Measurements from ENCODE around the gene GNG7.

The GNG7 gene

DNA sequence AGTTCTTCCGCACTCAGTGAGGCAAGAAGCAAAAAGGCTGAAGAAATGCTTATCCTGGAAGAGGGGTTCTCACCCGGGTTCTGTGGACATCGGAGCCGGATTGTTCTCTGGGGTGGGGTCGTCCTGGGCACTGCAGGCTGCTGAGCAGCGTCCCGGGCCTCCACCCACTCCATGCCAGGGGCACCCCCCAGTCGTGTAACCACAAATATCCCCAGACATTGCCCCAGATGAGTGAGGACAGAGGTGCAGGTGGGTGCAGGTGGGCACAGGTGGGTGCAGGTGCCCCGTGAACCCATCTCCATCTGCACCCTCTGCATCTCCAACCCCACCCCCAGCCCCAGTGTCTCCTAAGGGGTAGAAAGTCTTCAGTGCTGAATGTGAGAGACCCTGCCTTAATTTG is 67.5 kb downstream of the GNG7 start:
- peaks cover 94% of the 10 kb centered on the region for H3K4me1 ChIP-seq (ENCODE audit: control insufficient read depth, low read length)
- H3K4me3 ChIP-seq (ENCODE audit: low read length), result peak overlapping the region; percentile 65
- peak overlapping the region; percentile 83 for H3K4me2 ChIP-seq (ENCODE audit: low read length)
- H3K27me3 ChIP-seq (ENCODE audit: control insufficient read depth, low read length), result no peaks in the 10 kb centered on the region
- peaks cover 92% of the 10 kb centered on the region for H3K79me2 ChIP-seq (ENCODE audit: control insufficient read depth, low read length)
- peaks cover 33% of the 10 kb centered on the region for H3K36me3 ChIP-seq (ENCODE audit: control insufficient read depth, low read length)
- H4K20me1 ChIP-seq (ENCODE audit: control insufficient read depth, insufficient read depth, low read depth, low read length), result peaks cover 14% of the 10 kb centered on the region; the same call in 1 of the 2 replicates
- peak overlapping the region; percentile 92 for H3K27ac ChIP-seq (ENCODE audit: low read depth, low read length)
- TF ChIP-seq, protein P1, sequence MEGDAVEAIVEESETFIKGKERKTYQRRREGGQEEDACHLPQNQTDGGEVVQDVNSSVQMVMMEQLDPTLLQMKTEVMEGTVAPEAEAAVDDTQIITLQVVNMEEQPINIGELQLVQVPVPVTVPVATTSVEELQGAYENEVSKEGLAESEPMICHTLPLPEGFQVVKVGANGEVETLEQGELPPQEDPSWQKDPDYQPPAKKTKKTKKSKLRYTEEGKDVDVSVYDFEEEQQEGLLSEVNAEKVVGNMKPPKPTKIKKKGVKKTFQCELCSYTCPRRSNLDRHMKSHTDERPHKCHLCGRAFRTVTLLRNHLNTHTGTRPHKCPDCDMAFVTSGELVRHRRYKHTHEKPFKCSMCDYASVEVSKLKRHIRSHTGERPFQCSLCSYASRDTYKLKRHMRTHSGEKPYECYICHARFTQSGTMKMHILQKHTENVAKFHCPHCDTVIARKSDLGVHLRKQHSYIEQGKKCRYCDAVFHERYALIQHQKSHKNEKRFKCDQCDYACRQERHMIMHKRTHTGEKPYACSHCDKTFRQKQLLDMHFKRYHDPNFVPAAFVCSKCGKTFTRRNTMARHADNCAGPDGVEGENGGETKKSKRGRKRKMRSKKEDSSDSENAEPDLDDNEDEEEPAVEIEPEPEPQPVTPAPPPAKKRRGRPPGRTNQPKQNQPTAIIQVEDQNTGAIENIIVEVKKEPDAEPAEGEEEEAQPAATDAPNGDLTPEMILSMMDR (IDR thresholded peaks at IDR 0.05; ENCODE audit: low read depth, low read length, poor library complexity, severe bottlenecking), result no peak
- peaks cover 11% of the 10 kb centered on the region; the same call in 1 of the 2 replicates for H3K9me3 ChIP-seq (ENCODE audit: control insufficient read depth, insufficient read depth, low read length)
- no peaks in the 10 kb centered on the region for H3K9me2 ChIP-seq (replicated peaks; ENCODE audit: control insufficient read depth, low read length)
- peaks cover 36% of the 10 kb centered on the region for H3F3A ChIP-seq (ENCODE audit: control insufficient read depth, insufficient read depth)

DNA sequence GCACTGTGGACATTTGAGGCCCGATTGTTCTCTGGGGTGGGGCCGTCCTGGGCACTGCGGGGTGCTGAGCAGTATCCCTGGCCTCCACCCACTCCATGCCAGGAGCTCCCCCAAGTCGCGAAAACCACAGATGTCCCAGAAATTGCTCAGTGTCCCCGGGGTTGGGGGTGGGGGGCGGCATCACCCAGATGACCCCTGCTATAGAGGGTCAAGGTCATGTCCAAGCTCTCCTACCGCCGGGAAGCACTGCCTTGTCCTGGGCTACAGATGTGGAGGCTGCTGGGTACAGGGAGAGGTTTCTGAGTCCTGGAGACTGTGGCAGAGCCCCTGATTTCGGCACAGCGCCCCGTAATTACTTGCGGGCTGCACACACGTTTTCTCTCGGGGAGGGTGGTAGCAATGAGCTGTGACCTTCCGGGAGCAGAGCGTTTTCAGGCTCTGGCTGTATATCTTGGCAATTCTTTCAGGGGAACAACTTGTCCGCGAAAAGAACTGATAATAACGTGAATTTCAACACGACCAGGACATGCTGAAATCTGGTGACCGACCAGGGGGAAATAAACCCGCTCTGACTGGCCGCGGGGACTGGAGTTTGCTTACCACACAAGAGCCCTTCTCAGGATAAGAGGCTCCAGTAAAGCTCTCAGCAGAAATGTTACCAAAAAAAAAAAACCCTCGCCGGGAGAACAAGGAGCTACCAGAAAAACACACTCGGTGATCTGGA is 68.1 kb downstream of the GNG7 start:
- H3K9me3 ChIP-seq (ENCODE audit: control insufficient read depth, insufficient read depth, low read length), result peaks cover 13% of the 10 kb centered on the region; the same call in 1 of the 2 replicates
- peaks cover 39% of the 10 kb centered on the region for H3K36me3 ChIP-seq (ENCODE audit: control insufficient read depth, low read length)
- no peak for TF ChIP-seq EZH2phosphoT487 (IDR thresholded peaks at IDR 0.05; ENCODE audit: borderline replicate concordance, low read length)
- TF ChIP-seq, protein P1 (IDR thresholded peaks at IDR 0.05; ENCODE audit: low read depth, low read length, poor library complexity, severe bottlenecking), result no peak
- H3K27ac ChIP-seq (ENCODE audit: low read depth, low read length), result peak overlapping the region; percentile 92
- H3K4me3 ChIP-seq (ENCODE audit: low read length), result peak overlapping the region; percentile 65
- no peaks in the 10 kb centered on the region for H3K27me3 ChIP-seq (ENCODE audit: control insufficient read depth, low read length)
- H3K9me2 ChIP-seq (replicated peaks; ENCODE audit: control insufficient read depth, low read length), result no peaks in the 10 kb centered on the region
- peaks cover 36% of the 10 kb centered on the region for H3F3A ChIP-seq (ENCODE audit: control insufficient read depth, insufficient read depth)
- H3K4me1 ChIP-seq (ENCODE audit: control insufficient read depth, low read length), result peaks cover 99% of the 10 kb centered on the region
- peak overlapping the region; percentile 83 for H3K4me2 ChIP-seq (ENCODE audit: low read length)
- H3K79me2 ChIP-seq (ENCODE audit: control insufficient read depth, low read length), result peaks cover 97% of the 10 kb centered on the region
- H4K20me1 ChIP-seq (ENCODE audit: control insufficient read depth, insufficient read depth, low read depth, low read length), result peaks cover 14% of the 10 kb centered on the region; the same call in 1 of the 2 replicates

DNA sequence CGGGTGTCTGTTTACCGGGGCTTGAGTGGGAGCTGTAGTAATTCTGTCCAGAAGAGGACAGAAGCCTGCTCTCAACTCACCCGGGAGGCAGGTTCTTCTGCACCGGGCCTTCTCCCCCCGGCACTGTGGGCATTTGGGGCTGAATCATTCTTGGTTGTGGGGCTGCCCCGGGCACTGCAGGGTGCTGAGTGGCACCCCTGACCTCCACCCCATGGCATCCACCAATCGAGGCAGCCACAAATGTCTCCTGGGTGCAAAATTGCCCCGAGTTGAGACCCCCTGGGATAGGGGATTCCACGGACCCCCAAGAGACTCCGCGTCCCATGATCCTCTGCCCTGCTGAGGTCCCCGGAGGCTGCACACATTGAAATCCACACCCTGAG is 68.8 kb downstream of the GNG7 start:
- Histone ChIP-seq H3K79me2 (ENCODE audit: control insufficient read depth, low read length) (peaks cover 97% of the 10 kb centered on the region), H3K27me3 (ENCODE audit: control insufficient read depth, low read length) (no peaks in the 10 kb centered on the region), H4K20me1 (ENCODE audit: control insufficient read depth, insufficient read depth, low read depth, low read length) (peaks cover 14% of the 10 kb centered on the region; the same call in 1 of the 2 replicates), H3K9me3 (ENCODE audit: control insufficient read depth, insufficient read depth, low read length) (peaks cover 20% of the 10 kb centered on the region), H3K4me3 (ENCODE audit: low read length) (peak overlapping the region; percentile 65), H3K4me1 (ENCODE audit: control insufficient read depth, low read length) (peaks cover 99% of the 10 kb centered on the region), H3K4me2 (ENCODE audit: low read length) (peak overlapping the region; percentile 83), H3K36me3 (ENCODE audit: control insufficient read depth, low read length) (peaks cover 46% of the 10 kb centered on the region), H3F3A (ENCODE audit: control insufficient read depth, insufficient read depth) (peaks cover 41% of the 10 kb centered on the region), H3K9me2 (replicated peaks; ENCODE audit: control insufficient read depth, low read length) (no peaks in the 10 kb centered on the region), H3K27ac (ENCODE audit: low read depth, low read length) (peak overlapping the region; percentile 92)
- TF ChIP-seq, protein P1 (IDR thresholded peaks at IDR 0.05; ENCODE audit: low read depth, low read length, poor library complexity, severe bottlenecking), result no peak
- no peak for TF ChIP-seq EZH2phosphoT487 (IDR thresholded peaks at IDR 0.05; ENCODE audit: borderline replicate concordance, low read length)

Data from DOHH2 (cell line).